HT1080 (cell line): ENCODE results near the gene GPR149. TPM values are rescaled to one million over a fixed set of nuclear protein-coding genes. Genes with fewer than 3 reads are reported as not detected.
"Not testable (repeated sequence)": the region's sequence is repeated elsewhere in the genome, so short reads cannot be mapped to it uniquely, and the experiment has no call there.

Source experiments
- DNase-seq: peaks from one replicate; pipeline ENCODE4 v3.0.0-alpha.2; 2015; ENCODE audit warnings: low read depth
- polyA plus RNA-seq, 2 experiments: library from polyadenylated mRNA; depleted of rRNA; stranded (reverse); fragments of >200 nt; gene quantifications; 2 replicates each; pipeline ENCODE4 v1.2.3, GENCODE V29; 2015
- total RNA-seq: library from RNA; depleted of rRNA; stranded (reverse); fragments of >200 nt; shearing (Covaris generic); gene quantifications from 2 replicates; pipeline ENCODE4 v1.2.3, GENCODE V29; 2014; rRNA removed

GPR149 gene
- not detected in 2 replicates for total RNA-seq
- not detected in 2 replicates for polyA plus RNA-seq (2015; cell fraction: cytosol; rRNA removed)
- not detected in 2 replicates for polyA plus RNA-seq (2015; cell fraction: nucleus; rRNA removed)

DNA sequence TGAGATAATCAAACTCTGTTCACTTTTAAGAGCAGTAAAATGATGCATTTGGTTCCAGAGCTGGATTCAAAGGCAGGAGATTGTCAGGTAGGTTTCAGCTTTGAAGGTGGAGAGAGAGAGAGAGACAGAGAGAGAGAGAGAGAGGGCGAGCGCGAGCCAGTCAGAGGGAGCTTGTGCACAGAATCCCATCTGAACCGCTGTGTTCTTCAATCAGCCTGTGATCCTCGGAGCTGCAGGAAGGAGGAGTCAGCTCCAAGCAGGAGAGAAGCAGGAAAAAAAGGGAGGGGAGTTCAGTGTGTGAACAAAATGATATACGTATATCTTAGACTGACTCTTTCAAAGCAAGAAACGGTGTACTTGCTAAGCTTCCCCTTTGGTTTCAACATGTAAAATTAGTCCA, at the start of gene GPR149:
Gene GPR149, minus strand, starts transcription at position 177 of the 400 bp plus-strand sequence. CDS start 575 bp downstream, outside the sequence.
- peak; percentile 64 for DNase-seq

- DNase-seq, result no peak
Observed at GRCh38 chr3:154473769-154474168, 43.8 kb upstream of the GPR149 start.

- no peak for DNase-seq
Observed at GRCh38 chr3:154469585-154469984, 39.6 kb upstream of the GPR149 start.

- DNase-seq, result no peak
Observed at GRCh38 chr3:154464440-154465190, 34.6 kb upstream of the GPR149 start.

DNA sequence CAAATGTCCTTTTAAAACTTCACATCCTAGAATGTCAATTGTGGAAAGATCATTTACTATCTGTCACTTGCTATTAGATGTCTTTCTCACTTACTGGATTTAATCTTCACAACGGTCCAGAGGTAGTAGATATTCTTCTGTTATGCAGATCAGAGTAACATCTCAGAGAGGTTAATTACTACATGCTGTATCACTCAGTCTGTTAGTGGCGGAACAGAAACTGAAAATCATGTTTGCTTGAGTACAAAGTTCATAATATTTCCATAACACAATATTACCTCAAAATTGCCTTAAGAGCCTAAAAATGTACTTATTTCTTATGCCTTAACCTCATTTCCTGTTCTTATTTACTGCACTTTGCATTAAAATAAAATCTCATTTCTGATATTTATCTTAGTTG, 28.6 kb upstream of the GPR149 start:
- no peak for DNase-seq

- not testable (repeated sequence) for DNase-seq
Observed at GRCh38 chr3:154439081-154439480, 9.1 kb upstream of the GPR149 start.

GRCh38 chr3:154431043-154431442, 1.1 kb upstream of the GPR149 start:
- no peak for DNase-seq

DNA sequence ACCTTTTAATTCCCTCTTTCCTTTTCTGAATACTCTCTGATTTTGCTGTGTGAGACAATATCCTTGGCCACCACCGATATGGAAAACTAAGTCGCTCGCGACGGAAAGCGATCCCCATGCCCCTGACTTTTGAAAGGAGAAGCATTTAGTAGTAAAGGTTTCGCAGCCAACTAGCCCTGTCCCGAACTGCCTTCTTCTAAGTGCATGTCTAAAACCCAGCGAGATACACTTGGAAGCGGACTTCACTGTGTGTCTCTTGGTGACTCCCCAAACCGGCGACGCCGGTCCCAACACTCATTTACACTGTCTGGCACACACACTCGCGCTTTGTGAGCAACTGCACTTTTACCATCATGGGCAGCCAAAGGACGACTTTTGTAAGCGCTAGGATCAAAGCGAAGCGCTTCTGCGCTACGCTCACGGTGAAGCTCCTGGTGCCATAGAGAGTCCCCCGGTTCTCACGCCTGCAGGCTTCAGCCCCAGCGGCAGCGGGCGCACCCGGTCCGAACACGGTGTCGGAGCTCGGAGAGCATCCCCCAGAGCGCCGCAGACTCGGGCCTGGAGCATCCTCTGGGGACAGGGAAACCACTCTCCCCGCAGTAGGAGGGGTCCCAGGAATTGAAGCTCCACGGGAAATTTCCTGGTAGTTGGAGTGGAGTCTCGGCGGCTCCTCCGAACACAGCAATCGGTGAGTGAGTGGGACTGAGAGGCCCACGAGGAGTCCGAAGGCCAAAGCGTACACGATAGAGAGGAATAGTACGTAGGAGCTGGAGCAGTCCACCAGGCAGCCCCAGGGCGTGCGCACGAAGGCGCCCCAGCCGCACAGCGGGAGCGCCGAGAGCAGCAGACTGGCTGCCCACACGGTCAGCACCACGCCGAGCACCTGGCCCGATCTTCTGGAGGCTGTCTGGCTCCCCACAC, 1.4 kb downstream of the GPR149 start:
- peak; percentile 35 for DNase-seq

- peak; percentile 35 for DNase-seq
Observed at GRCh38 chr3:154427685-154428285, 2.2 kb downstream of the GPR149 start.

- no peak for DNase-seq
Observed at GRCh38 chr3:154422694-154423093, 7.3 kb downstream of the GPR149 start.

GRCh38 chr3:154421083-154421482, 8.9 kb downstream of the GPR149 start:
- DNase-seq, result no peak

DNA sequence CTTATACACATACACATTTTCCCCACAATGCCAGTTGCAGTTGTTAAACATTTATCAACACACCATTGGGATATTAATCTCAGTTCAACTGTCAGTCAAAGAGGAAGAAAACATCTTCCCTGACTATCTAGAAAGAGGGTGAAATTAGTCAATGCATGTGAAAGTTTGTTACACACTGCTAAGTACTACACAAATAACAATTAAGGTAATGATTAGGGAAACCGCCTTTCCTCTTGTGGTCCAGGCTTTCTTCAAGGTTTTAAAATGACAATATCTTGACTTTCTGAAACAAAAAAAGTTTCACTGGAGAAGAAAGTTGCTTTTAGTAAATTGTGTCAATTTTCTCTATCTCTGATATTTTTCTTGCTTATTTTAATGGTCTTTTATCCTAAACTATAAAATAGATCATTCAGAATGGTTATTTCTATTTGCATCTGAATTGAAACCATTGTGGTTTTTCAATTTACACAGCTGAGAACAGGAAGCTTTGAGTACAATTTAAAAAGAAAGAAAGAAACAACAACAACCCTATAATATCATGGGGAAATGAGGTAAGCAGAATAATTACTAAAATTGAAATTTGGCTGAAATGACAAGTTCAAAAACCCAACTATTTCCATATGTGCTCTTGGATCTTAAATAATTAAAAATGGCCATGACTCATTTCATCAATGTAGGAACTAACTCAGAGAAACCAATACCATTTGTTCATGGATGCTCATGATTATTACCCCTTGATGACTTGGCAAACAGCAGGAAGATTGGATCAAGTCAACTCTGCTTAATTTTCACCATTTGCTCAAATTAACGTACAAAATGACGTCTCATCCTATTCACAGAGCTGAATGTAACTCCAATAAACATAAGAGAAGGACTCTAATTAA, 31.7 kb downstream of the GPR149 start:
- DNase-seq, result no peak

DNA sequence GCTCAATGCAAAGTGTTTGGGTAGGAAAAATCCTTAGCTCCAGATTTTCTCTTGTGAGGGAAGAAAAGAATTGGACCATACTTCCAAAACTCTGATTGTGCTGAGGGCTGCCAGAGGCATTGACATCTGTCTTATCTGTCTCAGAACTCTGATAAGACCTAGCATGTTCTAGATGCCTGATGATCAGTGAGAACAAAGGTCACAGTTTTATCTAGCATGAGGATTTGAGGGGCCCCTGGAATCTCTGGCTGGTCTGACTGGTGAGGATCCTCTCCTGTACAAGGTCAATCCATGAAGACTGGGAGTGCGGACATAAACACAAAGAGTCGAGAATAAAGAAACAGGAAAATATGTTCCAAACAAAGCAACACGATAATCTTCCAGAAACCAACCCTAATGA, 40.1 kb downstream of the GPR149 start:
- DNase-seq, result no peak

- DNase-seq, result no peak
Observed at GRCh38 chr3:154384479-154384878, 45.5 kb downstream of the GPR149 start.

- no peak for DNase-seq
Observed at GRCh38 chr3:154378311-154378710, 51.7 kb downstream of the GPR149 start.

GRCh38 chr3:154367221-154367620, 62.8 kb downstream of the GPR149 start:
- no peak for DNase-seq

DNA sequence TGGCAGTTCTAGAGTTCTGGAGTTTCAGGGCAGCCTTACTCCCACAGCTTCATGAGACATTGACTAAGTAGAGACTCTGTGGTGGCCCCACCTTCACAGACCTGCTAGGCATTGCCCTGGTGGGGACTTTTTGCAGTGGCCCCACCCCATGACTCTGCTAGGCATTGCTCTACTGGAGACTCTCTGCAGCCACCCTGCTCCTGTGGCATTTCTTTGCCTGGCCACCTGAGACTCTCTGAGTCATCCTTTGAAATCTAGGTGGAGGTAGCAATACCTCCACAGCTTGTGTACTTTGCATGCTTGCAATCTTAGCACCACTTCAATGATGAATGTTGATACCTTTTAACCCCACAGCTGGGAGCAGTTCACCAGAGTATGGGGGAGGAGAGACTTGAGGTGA, 65.1 kb downstream of the GPR149 start:
- DNase-seq, result no peak

DNA sequence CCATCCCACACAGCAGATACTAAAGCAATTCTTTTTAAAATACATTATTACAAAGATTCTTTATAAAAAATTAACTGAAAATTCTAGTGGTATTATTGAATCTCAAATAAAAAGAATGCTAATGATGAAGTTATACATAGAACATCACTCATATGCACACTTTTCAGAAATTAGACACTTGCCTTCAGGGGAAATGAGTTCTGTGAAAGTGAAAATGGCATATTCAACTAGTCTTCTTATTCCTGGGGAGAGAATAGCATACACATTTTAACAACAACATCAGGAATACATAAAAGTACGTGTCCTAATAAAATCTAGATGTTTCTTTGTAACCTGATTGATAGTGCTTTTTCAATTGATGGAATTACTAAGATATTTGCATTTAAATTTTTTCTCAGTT, 68.9 kb downstream of the GPR149 start:
- DNase-seq, result no peak

DNA sequence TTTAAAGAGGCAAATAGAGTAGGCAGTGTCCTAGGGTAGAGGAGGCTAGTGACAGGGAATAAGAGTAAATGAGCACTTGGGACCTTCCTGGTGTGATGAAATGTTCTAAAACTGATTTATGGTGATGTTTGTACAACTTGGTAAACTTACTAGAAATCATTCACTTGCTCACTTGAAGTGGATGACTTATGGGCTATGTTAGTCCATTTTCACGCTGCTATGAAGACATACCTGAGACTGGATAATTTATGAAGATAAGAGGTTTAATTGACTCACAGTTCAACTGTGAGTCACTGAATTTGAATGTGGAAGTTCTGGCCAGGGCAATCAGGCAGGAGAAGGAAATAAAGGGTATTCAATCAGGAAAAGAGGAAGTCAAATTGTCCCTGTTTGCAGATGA, 74.0 kb downstream of the GPR149 start:
- DNase-seq, result peak; percentile 18

DNA sequence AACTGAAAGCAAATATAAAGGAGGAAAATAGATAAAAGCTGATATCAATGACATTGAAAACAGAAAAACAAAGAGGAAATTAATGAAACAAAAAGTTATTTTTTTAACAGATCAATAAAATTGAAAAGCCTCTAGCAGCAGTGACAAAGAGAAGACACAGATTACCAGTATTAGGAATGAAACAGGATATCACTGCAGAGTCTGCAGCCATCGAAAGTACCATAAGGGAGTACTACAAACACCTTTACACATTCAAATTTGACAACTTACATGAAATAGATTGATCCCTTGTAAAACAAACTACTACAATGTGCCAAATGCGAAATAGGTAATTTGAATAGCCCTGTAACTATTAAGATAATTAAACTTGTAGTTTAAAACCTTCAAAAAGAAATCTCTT, 80.8 kb downstream of the GPR149 start:
- no peak for DNase-seq
